PFSK-1 (cell line): ENCODE results near the gene SCNN1B.

Source experiments
- FOXP2 ChIP-seq: optimal IDR thresholded peaks from 2 replicates; pipeline ENCODE3; 2011; ENCODE audit warnings: borderline replicate concordance, control low read depth, inconsistent platforms; ENCODE audit not compliant: insufficient read depth; ENCODE audit errors: extremely low read length, extremely low read depth
- POLR2AphosphoS5 ChIP-seq: IDR thresholded peaks from 2 replicates; pipeline ENCODE4 v1.6.1; 2012; ENCODE audit warnings: low read depth, mild to moderate bottlenecking, control low read depth, low read length, moderate library complexity
- SIN3A ChIP-seq: IDR thresholded peaks from 2 replicates; pipeline ENCODE4 v1.6.1; 2012; ENCODE audit warnings: mild to moderate bottlenecking, low read length, moderate library complexity, borderline replicate concordance; ENCODE audit not compliant: insufficient read depth
- TAF1 ChIP-seq: IDR thresholded peaks from 2 replicates; pipeline ENCODE4 v1.6.1; 2012; ENCODE audit warnings: low read length, control low read depth, borderline replicate concordance; ENCODE audit not compliant: insufficient read depth
- TF ChIP-seq, protein P1 (sequence below), 2 experiments: IDR thresholded peaks; 2 replicates each; pipeline versions ENCODE4 v1.6.1 to v1.8.0; 2011 to 2012; ENCODE audit warnings: low read depth in 2 of 2, low read length in 2 of 2, control low read depth in 1 of 2, inconsistent platforms in 1 of 2, mild to moderate bottlenecking in 1 of 2, moderate library complexity in 1 of 2; ENCODE audit not compliant: insufficient read depth in 1 of 2

- TF ChIP-seq POLR2AphosphoS5 (no peak), TAF1 (no peak), SIN3A (no peak), FOXP2 (no peak)
- TF ChIP-seq, protein P1, sequence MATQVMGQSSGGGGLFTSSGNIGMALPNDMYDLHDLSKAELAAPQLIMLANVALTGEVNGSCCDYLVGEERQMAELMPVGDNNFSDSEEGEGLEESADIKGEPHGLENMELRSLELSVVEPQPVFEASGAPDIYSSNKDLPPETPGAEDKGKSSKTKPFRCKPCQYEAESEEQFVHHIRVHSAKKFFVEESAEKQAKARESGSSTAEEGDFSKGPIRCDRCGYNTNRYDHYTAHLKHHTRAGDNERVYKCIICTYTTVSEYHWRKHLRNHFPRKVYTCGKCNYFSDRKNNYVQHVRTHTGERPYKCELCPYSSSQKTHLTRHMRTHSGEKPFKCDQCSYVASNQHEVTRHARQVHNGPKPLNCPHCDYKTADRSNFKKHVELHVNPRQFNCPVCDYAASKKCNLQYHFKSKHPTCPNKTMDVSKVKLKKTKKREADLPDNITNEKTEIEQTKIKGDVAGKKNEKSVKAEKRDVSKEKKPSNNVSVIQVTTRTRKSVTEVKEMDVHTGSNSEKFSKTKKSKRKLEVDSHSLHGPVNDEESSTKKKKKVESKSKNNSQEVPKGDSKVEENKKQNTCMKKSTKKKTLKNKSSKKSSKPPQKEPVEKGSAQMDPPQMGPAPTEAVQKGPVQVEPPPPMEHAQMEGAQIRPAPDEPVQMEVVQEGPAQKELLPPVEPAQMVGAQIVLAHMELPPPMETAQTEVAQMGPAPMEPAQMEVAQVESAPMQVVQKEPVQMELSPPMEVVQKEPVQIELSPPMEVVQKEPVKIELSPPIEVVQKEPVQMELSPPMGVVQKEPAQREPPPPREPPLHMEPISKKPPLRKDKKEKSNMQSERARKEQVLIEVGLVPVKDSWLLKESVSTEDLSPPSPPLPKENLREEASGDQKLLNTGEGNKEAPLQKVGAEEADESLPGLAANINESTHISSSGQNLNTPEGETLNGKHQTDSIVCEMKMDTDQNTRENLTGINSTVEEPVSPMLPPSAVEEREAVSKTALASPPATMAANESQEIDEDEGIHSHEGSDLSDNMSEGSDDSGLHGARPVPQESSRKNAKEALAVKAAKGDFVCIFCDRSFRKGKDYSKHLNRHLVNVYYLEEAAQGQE (IDR thresholded peaks at IDR 0.05; ENCODE audit: insufficient read depth in 1 of 2, low read depth in 2 of 2, low read length in 2 of 2), result no peak
Observed at GRCh38 chr16:23367564-23367963, 65.5 kb downstream of the SCNN1B start.
